CD14-positive monocyte (primary cell): ENCODE results near the gene OR56A1. TPM values are rescaled to one million over a fixed set of nuclear protein-coding genes. Genes with fewer than 3 reads are reported as not detected.

Experiments used
- DNase-seq, 3 donors: peaks; one replicate each; pipeline ENCODE4 v3.0.0-alpha.2; 2011 to 2022
- H2AFZ ChIP-seq: 2 replicates; pipeline ENCODE4 v1.6.0; 2012; ENCODE audit warnings: mild to moderate bottlenecking, low read depth, low read length, inconsistent platforms; ENCODE audit not compliant: insufficient read depth, poor library complexity, severe bottlenecking
- H3K27ac ChIP-seq, 2 donors: 1 replicate in 1 of 2; 2 replicates in 1 of 2; pipeline ENCODE4 v1.5.1; 2012 to 2013; ENCODE audit warnings: low read length in 2 of 2, control low read depth in 1 of 2, inconsistent platforms in 1 of 2, low read depth in 1 of 2, mild to moderate bottlenecking in 1 of 2
- H3K27me3 ChIP-seq, 2 donors: one replicate each; pipeline versions ENCODE4 v1.6.0 to v1.6.1; 2011 to 2013; ENCODE audit warnings: low read length in 2 of 2; ENCODE audit not compliant: control insufficient read depth in 2 of 2, insufficient read depth in 2 of 2
- H3K36me3 ChIP-seq, 2 donors: replicated peaks in 1 of 2; 1 replicate in 1 of 2; 2 replicates in 1 of 2; pipeline versions ENCODE4 v1.5.1 to v1.6.1; 2012 to 2013; ENCODE audit warnings: low read length in 2 of 2, control low read depth in 1 of 2, inconsistent platforms in 1 of 2, mild to moderate bottlenecking in 1 of 2; ENCODE audit not compliant: insufficient read depth in 2 of 2, control insufficient read depth in 1 of 2
- H3K4me1 ChIP-seq, 2 donors: 1 replicate in 1 of 2; 2 replicates in 1 of 2; pipeline versions ENCODE4 v1.5.1 to v1.6.1; 2012 to 2013; ENCODE audit warnings: low read length in 2 of 2, control low read depth in 1 of 2, inconsistent platforms in 1 of 2, mild to moderate bottlenecking in 1 of 2, moderate library complexity in 1 of 2; ENCODE audit not compliant: insufficient read depth in 2 of 2, control insufficient read depth in 1 of 2
- H3K4me2 ChIP-seq: replicated peaks from 2 replicates; pipeline ENCODE3; 2012; ENCODE audit warnings: low read length, moderate library complexity, mild to moderate bottlenecking; ENCODE audit not compliant: poor library complexity, severe bottlenecking; ENCODE audit errors: extremely low read depth
- H3K4me3 ChIP-seq, 3 experiments: fragments of 200-600 bp in 1 of 3; sonication (generic) in 1 of 3; replicated peaks in 1 of 3; 1 replicate in 2 of 3; 2 replicates in 1 of 3; pipeline ENCODE4 v1.5.1; 2011 to 2013; ENCODE audit warnings: low read length in 3 of 3, mild to moderate bottlenecking in 3 of 3, control low read depth in 2 of 3, low read depth in 2 of 3, inconsistent platforms in 1 of 3, moderate library complexity in 1 of 3
- H3K79me2 ChIP-seq: 2 replicates; pipeline ENCODE4 v1.6.0; 2012; ENCODE audit warnings: mild to moderate bottlenecking, control low read depth, inconsistent platforms, low read length, moderate library complexity; ENCODE audit not compliant: insufficient read depth
- H3K9ac ChIP-seq: 2 replicates; pipeline ENCODE4 v1.6.0; 2017; ENCODE audit warnings: low read length, mild to moderate bottlenecking; ENCODE audit not compliant: insufficient read depth, poor library complexity, severe bottlenecking
- H3K9me3 ChIP-seq, 2 donors: replicated peaks in 1 of 2; 1 replicate in 1 of 2; 2 replicates in 1 of 2; pipeline versions ENCODE4 v1.5.1 to v1.6.1; 2012 to 2013; ENCODE audit warnings: low read length in 2 of 2, control low read depth in 1 of 2; ENCODE audit not compliant: control insufficient read depth in 1 of 2, insufficient read depth in 1 of 2
- H4K20me1 ChIP-seq: 2 replicates; pipeline ENCODE4 v1.6.0; 2012; ENCODE audit warnings: mild to moderate bottlenecking, low read length, control low read depth, moderate library complexity; ENCODE audit not compliant: insufficient read depth
- H3K27ac Mint-ChIP-seq, 7 donors: one replicate each; pipeline ENCODE4 v1.8.0; 2020; ENCODE audit warnings: mild to moderate bottlenecking in 7 of 7, mixed read lengths in 7 of 7, moderate library complexity in 6 of 7, inconsistent platforms in 2 of 7
- H3K27me3 Mint-ChIP-seq, 3 donors: one replicate each; pipeline ENCODE4 v1.8.0; 2021 to 2022; ENCODE audit warnings: low read depth in 3 of 3, mild to moderate bottlenecking in 3 of 3, mixed read lengths in 3 of 3, moderate library complexity in 3 of 3, inconsistent platforms in 1 of 3
- H3K36me3 Mint-ChIP-seq, 2 donors: one replicate each; pipeline ENCODE4 v1.8.0; 2020; ENCODE audit warnings: mixed read lengths in 2 of 2, inconsistent platforms in 1 of 2, mild to moderate bottlenecking in 1 of 2
- H3K4me1 Mint-ChIP-seq: one replicate; pipeline ENCODE4 v1.8.0; 2020; ENCODE audit warnings: mild to moderate bottlenecking, mixed read lengths
- H3K4me3 Mint-ChIP-seq, 2 donors: one replicate each; pipeline ENCODE4 v1.8.0; 2020; ENCODE audit warnings: mild to moderate bottlenecking in 2 of 2, mixed read lengths in 2 of 2, moderate library complexity in 1 of 2
- H3K9me3 Mint-ChIP-seq, 7 donors: one replicate each; pipeline ENCODE4 v1.8.0; 2020 to 2022; ENCODE audit warnings: mixed read lengths in 7 of 7, mild to moderate bottlenecking in 6 of 7, moderate library complexity in 6 of 7, inconsistent platforms in 2 of 7
- intact Hi-C, 2 donors: fragments of 100-400 bp; cut with micrococcal nuclease; formaldehyde crosslinking; loops; one replicate each; pipeline versions ENCODE4 v1.15.0 to v1.15.1; 2023
- polyA plus RNA-seq, 3 donors: library from polyadenylated mRNA; depleted of rRNA in 1 of 3; unstranded in 2 of 3; stranded (reverse) in 1 of 3; fragments of 300-500 nt in 2 of 3; fragments of >200 nt in 1 of 3; fragmentation: Illumina TruSeq in 2 of 3; gene quantifications; 1 replicate in 2 of 3; 2 replicates in 1 of 3; pipeline ENCODE4 v1.2.3, GENCODE V29; 2012 to 2021
- TF ChIP-seq, protein P1 (sequence below): fragments of 200-600 bp; IDR thresholded peaks from one replicate; pipeline ENCODE4 v1.8.0; 2022; ENCODE audit warnings: antibody characterized with exemption, mild to moderate bottlenecking

Gene OR56A1
- polyA plus RNA-seq, 3 donors = 0.01 TPM; not detected in 2

DNA sequence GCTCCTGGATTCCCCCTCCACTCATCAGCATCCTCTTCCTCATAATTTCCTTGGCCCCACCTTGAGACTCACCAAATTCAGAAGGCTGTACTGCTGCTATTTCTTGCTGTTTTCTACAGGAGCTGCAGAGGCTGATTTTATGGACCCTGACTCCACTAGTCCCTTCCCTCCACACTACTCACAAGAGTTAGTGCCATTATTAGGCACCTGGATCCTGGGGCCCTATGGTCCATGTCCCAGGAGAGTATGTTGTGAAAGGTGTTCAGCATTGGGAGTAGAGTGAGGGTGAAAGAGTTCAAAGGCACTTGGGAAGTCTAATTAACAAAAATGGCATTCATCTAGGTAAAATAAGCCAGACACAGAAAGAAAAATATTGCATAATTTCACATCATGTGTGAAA, 23.7 kb downstream of the OR56A1 start, which contains the start of gene OR56A4:
TSS of gene OR56A4 (minus strand) at position 101 of the 400 bp plus-strand sequence. CDS start 3,954 bp downstream, outside the sequence.
- no peak for DNase-seq
- no peak within 1 kb of the TSS for H3K27ac Mint-ChIP-seq
- intact Hi-C loops = no loop called here
- TF ChIP-seq, protein P1, sequence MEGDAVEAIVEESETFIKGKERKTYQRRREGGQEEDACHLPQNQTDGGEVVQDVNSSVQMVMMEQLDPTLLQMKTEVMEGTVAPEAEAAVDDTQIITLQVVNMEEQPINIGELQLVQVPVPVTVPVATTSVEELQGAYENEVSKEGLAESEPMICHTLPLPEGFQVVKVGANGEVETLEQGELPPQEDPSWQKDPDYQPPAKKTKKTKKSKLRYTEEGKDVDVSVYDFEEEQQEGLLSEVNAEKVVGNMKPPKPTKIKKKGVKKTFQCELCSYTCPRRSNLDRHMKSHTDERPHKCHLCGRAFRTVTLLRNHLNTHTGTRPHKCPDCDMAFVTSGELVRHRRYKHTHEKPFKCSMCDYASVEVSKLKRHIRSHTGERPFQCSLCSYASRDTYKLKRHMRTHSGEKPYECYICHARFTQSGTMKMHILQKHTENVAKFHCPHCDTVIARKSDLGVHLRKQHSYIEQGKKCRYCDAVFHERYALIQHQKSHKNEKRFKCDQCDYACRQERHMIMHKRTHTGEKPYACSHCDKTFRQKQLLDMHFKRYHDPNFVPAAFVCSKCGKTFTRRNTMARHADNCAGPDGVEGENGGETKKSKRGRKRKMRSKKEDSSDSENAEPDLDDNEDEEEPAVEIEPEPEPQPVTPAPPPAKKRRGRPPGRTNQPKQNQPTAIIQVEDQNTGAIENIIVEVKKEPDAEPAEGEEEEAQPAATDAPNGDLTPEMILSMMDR = no peak
- Histone ChIP-seq H4K20me1 (no peaks in the 10 kb centered on the region), H3K9me3 (peaks cover 0 to 5% of the 10 kb centered on the region in 2 donors), H3K36me3 (no peaks in the 10 kb centered on the region), H3K4me1 (peaks cover 5% of the 10 kb centered on the region in 2 donors), H3K9ac (no peak within 1 kb of the TSS), H3K27me3 (peaks cover 0 to 8% of the 10 kb centered on the region in 2 donors), H3K27ac (no peak within 1 kb of the TSS), H2AFZ (no peak within 1 kb of the TSS), H3K4me3 (no peak within 1 kb of the TSS), H3K79me2 (no peaks in the 10 kb centered on the region), H3K4me2 (no peak within 1 kb of the TSS)
- peaks cover 13% of the 10 kb centered on the region for H3K4me1 Mint-ChIP-seq
- no peaks in the 10 kb centered on the region for H3K36me3 Mint-ChIP-seq
- peaks cover 0 to 24% (median 5%) of the 10 kb centered on the region in 3 donors for H3K27me3 Mint-ChIP-seq
- H3K4me3 Mint-ChIP-seq = no peak within 1 kb of the TSS
- H3K9me3 Mint-ChIP-seq = peaks cover 0 to 5% (median 0%) of the 10 kb centered on the region in 7 donors

- Mint-ChIP-seq H3K9me3 (peaks cover 0 to 3% (median 0%) of the 10 kb centered on the region in 7 donors), H3K4me1 (peaks cover 8% of the 10 kb centered on the region), H3K36me3 (no peaks in the 10 kb centered on the region), H3K27me3 (peaks cover 0 to 26% (median 5%) of the 10 kb centered on the region in 3 donors), H3K4me3 (no peak overlapping the region), H3K27ac (no peak overlapping the region)
- intact Hi-C loops = no loop called here
- H3K4me3 ChIP-seq = no peak overlapping the region
- H3K27ac ChIP-seq = no peak overlapping the region
- H3K4me1 ChIP-seq = peaks cover under 1% of the 10 kb centered on the region in 2 donors
- TF ChIP-seq, protein P1 = no peak
- H3K27me3 ChIP-seq = peaks cover 0 to 10% of the 10 kb centered on the region in 2 donors
- H3K9ac ChIP-seq = no peak overlapping the region
- H4K20me1 ChIP-seq = no peaks in the 10 kb centered on the region
- no peak for DNase-seq
- no peak overlapping the region for H2AFZ ChIP-seq
- H3K4me2 ChIP-seq = no peak overlapping the region
- H3K9me3 ChIP-seq = peaks cover 0 to under 1% of the 10 kb centered on the region in 2 donors
- H3K36me3 ChIP-seq = no peaks in the 10 kb centered on the region
- H3K79me2 ChIP-seq = no peaks in the 10 kb centered on the region
Observed at GRCh38 chr11:6006395-6006794, 24.2 kb downstream of the OR56A1 start.
